CD4-positive, alpha-beta T cell treated with Interleukin-4 for 4 hours (primary cell): Measurements from ENCODE around the gene SNX13.
"Not testable (repeated sequence)": the region's sequence is repeated elsewhere in the genome, so short reads cannot be mapped to it uniquely, and the experiment has no call there.

Experiments used
- DNase-seq: peaks from one replicate; pipeline ENCODE4 v3.0.0-alpha.2; 2020

The SNX13 gene

DNA sequence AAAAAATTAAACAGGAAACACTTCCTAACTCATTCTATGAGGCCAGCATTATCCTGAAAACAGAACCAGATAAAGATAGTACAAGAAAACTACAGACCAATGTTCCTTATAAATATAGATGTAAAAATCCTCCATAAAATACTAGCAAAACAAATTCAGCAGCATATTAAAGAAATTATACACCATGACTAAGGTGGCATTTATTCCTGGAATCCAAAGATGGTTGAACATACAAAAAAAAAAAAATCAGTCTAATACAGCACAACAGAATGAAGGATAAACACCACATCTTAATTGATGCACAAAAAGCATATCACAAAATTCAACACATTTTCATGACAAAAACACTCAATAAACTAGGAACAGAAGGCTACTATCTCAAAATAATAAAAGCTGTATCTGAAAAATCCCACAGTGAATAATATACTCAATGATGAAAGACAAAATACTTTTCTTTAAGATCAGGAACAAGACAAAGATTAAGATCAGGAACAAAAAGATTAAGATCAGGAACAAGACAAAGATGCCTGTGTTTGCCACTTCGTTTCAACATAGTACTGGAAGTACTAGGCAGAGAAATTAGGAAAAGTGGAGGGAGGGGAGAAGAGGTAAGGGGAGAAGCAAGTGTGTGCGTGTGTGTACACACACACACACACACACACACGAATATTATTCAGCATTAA, 95.6 kb downstream of the SNX13 start:
- DNase-seq, result no peak

DNA sequence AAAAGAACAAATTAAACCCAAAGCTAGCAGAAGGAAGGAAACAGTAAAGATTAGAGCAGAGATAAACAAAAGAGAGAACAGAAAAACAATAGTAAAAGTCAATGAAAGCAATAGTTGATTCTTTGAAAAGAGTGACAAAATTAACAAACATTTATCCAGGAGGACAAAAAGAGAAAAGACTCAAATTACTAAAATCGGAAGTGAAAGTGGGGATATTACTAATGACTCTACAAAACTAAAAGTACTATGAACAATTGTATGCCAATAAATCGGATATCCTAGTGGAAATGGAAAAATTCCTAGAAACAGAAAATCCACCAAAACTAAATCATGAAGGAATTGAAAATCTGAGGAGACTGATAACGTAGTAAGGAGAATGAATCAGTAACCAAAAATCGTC, 96.3 kb downstream of the SNX13 start:
- DNase-seq, result no peak

DNA sequence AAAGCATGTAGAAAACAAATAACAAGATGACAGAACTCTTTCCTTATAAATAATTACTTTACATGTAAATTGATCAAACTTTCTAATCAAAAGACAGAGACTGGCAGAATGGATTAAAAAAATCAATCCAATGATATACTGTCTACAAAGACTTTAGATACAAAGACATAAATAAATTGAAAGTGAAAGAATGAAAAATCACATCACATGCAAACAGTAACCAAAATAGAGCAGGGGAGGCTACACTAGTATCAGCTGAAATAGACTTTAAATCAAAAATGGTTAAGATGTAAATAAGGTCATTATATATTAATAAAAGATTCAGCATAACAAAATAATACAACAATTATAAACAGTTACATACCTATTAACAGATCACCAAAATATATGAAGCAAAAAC, 97.3 kb downstream of the SNX13 start:
- no peak for DNase-seq

DNA sequence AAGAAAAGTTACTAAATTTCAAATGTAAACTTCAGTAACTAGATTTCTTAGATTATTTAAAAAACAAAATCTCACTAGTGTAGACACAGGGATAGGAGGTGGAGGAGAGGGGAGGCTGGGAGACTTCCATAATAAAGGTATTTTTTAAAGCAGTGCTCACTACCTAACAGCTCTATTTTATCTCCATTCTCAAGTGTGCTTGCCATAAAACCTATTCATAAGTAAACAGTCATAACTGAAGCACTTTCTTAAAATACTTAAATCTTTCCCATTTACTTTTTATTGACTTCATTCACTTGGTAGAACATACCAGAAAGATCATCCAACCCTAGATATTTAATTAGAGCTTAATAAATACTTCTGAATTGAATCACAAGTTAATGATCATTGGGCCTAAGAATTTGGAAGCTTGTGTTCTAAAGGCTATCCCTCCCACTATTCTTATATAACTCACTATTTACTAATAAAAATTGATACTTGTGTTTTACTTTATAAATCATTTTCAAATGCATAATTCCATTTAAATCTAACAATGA, 107.4 kb downstream of the SNX13 start:
- DNase-seq, result no peak

DNA sequence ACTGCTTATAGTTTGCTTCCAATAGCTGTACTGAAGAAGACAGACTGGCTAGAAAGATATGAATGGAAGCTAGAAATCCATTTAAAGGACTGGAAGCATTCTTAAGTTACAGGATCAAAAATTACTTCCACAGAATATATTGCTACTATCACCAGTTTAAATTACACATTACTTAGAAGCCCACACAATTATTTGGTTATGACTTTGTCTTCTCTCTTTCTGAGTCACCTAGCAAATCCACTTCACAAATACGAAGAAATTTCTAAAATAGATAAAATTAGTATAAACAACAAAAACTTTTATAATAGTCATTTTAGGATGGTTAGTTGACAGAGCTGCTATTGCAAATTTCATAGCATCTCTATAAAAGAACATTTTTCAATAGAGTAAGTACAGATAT, 108.1 kb downstream of the SNX13 start:
- no peak for DNase-seq

DNA sequence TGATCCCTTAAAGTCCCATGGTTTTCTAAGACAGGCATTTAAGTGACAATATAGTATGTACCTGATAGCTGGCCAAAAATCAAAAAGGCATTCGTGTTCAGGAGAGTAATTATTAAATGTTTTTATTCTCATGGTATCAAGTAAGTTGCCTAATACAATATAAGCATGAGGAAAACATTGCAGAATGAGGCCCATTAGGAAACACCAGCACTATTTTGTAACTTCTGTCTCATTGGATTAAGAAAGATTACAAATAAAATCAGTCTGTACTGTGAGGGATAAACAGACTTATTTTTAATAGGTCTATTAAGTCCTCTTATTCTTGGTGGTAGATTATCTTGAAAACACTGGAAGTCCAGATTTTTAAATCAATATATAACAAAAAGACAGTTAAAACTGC, 110.1 kb downstream of the SNX13 start:
- DNase-seq, result no peak

DNA sequence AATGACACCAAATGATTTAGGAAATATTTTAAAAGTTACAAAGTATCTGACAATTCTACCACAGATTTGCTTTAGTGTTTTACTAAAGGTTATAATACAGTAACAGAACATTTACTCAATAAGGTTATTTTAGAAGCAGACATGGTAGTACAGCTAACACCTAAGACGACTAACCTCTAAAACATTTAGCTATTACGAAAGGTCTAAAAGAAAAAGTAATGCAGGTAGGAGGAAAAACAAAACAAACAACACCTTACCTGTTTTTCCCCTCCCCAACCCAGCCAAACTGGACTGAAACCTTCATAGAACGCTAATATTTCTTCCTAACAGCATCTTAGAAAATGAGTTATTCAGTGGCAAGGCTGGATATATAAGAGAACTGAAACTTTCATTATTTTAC, 111.3 kb downstream of the SNX13 start:
- DNase-seq, result no peak

DNA sequence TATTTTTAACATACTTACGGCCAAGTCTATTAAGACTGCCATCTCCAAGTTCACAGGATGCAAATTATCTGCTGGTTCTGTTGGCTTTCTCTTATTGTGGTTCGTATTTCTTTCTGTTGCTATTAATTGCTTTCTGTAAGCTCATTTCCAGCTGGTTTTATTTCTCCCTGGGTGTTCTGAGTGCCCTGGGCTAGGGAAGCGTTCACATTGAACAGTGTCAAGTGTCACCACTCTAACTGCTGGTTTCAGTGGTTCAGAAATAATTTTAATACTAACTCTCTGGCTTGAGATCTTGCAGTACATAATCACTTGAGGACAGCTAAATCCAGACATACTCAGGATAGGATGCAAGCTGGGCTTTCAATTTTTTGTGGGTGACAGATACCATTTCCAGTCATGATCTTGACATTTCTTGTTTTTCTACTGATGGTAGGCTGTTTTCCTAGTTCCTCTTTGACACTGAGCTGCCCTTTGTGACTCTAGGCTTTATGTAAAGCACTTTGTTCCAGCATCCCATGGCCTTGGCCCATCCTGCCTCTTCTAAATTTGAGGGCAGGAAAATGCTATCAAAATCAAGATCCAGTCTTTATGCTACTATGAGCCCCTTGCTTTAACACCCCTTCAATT, 117.6 kb downstream of the SNX13 start:
- DNase-seq, result no peak

DNA sequence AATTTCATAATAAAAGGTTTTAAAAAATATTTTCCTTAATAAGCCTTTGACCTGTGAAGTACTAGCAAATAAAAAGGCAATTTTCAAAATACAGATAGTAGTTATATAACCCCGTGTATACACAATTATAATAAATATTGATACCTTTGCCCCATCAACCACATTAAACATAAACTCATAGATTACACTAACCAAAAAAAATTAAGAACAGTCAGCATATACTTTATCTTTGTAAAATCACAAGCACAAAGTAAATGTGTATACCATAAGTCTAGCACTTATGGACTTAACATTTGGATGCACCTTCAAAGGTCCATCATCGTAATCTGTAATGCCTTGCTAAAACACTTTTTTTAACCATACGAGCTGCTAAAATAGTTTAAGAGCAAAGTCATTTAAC, 123.4 kb downstream of the SNX13 start:
- DNase-seq, result no peak

DNA sequence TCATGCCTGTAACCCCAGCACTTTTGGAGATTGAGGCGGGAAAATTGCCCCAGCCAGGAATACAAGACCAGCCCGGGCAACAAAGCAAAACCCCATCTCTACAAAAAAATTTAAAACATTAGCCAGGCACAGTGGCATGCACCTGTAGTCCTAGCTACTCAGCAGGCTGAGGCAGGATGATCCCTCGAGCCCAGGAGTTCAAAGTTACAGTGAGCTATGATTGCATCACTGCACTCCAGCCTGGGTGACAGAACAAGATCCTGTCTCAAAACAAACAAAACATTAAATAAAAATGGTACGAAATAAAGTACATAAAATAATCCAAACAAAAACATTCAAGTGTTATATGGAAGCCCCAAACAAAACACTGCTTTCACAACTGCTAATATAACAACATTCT, 125.0 kb downstream of the SNX13 start:
- DNase-seq, result no peak

DNA sequence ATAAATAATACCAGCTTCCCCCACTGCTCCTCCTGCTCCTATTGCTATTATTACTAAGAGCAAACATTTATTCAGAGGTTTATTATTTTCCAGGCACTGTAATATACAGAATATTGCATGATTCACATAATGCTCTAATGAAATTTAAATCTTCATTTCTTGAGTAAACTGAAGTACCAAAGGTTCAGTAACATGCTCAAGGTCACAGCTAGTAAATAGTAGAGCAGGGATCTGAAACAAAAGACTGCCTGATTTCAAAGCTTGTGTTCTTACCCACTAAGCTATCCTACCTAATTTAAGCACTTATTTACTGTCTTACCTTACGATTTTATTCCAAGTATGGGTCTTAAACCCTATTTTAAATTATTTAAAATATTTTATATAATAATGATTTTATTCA, 126.2 kb downstream of the SNX13 start:
- DNase-seq, result no peak

DNA sequence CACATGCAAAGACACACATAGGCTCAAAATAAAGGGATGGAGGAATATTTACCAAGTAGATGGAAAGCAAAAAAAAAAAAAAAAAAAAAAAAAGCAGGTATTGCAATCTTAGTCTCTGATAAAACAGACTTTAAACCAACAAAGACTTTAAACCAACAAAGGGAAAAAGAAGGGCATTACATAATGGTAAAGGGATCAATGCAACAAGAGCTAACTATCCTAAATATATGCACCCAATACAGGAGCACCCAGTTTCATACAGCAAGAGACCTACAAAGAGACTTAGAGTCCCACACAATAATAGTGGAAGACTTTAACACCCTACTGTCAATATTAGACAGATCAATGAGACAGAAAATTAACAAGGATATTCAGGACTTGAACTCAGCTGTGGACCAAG, 131.1 kb downstream of the SNX13 start:
- DNase-seq, result not testable (repeated sequence)

DNA sequence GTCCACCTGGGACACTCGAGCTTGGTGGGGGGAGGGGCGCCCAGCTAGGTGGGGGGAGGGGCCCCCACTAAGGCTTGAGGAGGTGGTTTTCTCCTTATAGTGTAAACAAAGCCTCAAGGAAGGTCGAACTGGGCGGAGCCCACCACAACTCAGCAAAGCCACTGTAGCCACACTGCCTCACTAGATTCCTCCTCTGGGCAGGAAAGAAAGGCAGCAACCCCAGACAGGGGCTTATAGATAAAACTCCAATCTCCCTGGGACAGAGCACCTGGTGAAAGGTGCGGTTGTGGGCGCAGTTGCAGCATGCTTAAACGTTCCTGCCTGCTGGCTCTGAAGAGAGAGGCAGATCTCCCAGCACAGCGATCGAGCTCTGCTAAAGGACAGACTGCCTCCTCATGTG, 133.1 kb downstream of the SNX13 start:
- no peak for DNase-seq

DNA sequence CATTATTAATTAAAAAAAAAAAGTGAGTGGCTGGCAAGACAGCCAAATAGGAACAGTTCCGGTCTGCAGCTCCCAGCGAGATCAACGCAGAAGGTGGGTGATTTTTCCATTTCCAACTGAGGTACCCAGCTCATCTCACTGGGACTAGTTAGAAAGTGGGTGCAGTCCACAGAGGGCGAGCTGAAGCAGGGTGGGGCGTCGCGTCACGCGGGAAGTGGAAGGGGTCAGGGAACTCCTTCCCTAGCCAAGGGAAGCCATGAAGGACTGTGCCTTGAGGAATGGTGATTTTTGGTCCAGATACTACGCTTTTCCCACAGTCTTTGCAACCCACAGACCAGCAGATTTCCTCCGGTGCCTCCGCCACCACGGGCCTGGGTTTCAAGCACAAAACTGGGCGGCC, 133.7 kb downstream of the SNX13 start:
- DNase-seq, result no peak

DNA sequence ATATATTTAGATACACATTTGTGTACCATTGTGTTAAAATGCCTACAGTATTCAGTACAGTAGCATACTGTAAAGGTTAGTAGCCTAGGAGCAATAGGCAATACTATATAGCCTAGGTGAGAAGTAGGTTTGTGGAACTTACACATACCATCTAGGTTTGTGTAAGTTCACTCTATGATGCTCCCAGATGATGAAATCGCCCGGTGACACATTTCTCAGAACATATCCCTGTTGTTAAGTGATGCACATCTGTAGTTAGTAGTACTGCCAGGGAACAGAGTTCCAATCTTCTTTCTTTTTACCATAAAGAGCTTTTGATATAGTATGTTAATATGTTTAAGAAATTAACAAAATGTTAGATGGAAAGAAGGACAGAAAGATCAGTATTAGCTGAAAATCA, 138.2 kb downstream of the SNX13 start:
- no peak for DNase-seq

DNA sequence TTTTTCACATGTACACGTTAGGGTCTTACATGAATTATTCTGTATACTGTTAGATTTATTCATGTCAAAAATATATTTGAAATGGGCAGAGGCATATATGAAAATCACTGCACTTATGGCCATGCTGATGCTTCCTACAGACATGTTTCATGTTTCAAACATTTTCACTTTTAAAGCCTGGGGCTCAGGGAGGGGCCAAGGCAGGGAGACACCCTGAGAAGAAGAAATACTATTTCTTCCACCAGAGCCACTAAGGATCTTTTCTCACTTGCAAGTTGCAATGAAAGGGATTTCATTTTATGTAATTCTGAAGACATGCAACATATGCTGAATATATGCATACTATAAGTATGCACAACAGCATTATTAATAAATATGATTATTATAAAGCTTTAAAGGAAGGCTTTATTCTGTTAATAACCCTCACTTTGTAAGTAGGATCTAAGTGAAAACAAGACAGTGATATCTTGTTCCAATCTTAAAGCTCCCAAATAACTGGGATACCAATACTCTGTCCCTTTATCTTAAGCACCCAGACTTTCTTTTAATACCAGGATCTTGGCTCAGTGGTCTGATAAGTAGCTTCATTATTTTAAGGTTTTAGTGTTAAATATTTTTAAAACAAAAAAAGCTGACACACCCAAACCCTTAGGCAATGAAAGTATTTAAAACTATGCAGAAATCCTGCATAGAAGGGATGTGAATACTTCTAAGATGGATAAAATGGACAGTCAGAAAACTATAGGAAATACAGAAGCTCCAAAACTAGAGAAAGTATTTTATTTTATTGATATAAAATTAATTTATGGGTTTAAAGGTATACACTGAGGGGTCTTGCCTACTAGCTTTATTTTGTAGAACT, 148.0 kb downstream of the SNX13 start:
- DNase-seq, result no peak

DNA sequence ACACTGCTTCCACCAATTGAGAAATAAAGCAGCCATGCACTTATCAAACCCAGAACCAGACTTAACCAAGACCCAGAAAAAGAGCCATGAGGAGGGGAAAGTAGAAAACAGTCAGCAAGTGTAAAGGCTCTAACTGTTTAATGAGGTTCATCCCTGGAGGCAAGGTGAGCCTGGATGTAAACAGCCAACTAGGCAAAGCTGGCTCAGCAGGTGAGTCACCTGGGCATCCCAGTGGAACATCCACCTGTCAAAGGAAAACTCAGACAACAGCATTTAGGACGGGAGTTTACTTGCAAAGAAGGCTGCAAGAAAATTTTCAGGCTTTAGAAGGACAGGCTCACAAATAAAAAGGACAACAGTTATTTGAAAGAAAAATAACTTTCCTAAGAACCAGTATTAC, 153.0 kb downstream of the SNX13 start:
- no peak for DNase-seq

DNA sequence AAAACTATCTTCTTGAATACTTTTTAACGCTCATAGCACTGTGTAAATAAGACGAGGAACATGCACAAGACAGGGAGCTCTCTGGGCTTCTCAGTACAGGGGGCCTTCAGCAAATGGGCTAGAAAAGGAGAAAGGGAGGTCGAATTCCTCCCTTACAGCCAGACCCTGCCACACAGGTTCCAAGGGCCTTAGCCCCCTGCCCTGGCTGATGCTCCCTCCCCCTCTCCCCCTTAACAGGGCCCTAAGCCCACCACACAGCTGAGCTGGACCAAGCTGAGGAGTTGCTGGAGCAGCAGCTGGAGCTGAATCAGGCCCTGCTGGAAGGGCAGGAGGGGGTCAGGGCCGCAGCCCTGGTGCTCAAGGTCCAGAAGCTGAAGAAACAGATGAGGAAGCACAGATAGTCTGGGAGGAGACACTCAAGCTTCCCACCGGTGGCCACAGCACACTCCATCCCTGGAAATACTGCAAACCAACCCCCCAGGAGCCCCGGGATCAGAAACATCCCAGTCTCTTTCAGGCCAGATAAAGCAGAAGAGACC, 153.9 kb downstream of the SNX13 start:
- no peak for DNase-seq

DNA sequence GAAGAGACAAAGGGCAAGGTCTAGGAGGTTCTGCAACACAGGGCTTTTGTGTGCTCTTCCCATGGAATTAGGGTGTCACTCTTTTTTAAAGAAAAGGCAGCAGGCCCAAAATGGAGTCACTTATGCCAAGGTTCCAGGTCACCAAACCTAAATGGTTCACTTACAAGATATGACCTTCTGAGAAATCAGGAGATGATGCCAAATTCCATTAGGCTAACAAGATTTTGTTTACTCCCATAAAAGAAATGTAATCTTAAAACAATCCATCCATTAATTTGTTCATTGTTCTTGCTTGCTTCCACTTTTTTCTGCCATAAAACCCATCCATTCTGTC, 158.1 kb downstream of the SNX13 start:
- DNase-seq, result no peak

DNA sequence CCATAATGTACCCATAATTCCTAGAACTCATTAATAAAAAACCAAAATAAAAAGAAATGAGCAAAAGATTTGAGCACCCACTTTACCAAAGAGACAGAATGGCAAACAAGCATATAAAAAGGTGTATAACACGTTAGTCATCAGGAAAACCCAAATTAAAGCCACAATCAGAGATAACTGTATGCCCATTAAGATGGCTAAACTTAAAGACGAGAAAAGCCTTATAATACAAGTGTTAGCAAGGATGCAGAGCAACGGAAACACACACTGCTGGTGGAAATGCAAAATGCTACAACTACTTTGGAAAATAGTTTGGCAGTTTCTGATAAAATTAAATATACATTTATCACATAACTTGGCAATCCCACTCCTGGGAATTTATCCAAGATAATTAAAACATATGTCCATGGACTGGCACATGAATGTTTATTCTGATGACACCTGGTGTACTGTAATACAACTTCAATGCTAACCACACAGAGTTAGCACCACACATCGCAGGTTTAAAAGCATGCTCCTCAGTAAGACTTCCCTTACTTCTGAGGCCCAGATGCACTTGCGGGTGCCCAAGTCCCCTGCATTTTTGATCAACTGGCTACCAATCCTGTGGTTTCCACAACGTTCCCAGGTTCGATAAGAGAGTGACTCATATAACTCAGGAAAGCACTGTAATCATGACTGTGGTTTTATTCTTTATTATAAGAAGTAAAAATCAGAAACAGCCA, 158.6 kb downstream of the SNX13 start:
- no peak for DNase-seq

DNA sequence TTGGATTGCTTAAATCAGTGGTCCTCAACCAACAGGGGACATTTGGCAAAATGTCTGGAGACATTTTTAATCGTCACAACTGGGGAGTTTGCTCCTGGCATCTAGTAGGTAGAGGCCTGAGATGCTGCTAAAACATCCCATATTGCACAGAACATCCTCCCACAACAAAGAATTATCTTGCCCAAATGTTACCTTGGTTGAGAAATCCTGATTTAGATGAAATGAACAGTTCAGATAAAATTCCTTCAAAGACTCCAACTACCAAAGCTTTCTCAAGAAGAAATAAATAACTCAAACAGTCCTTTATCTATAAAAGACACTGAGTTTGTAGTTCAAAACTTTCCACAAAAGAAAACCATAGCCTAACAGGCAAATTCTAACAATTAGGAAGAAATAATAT, 160.9 kb downstream of the SNX13 start:
- DNase-seq, result no peak

DNA sequence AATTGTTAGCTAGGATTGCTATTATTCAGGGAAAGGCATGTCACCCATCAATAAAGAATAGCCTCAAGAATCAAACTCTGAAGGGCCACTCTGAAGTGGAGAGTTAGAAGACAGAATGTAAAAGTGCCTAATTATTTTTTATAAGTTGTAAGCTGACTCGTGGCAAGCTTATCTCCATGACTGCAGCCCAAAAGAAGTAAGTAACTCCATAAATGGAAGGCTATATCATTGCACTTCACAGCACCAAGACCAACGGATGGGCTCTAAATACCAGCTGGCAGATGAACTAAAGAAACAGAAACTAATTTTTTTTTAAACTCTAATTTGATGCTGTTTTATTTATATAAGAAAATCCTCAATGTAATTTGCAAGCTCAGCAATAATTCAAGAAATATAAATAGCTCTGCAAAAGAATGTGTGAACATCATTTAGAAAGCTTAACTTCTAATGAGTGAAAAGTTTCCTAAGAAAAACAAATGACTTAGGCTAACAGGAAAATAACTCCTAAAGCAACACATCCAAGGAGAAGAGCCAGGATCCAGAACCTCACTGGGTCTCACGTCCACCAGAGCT, 165.5 kb downstream of the SNX13 start:
- DNase-seq, result no peak

DNA sequence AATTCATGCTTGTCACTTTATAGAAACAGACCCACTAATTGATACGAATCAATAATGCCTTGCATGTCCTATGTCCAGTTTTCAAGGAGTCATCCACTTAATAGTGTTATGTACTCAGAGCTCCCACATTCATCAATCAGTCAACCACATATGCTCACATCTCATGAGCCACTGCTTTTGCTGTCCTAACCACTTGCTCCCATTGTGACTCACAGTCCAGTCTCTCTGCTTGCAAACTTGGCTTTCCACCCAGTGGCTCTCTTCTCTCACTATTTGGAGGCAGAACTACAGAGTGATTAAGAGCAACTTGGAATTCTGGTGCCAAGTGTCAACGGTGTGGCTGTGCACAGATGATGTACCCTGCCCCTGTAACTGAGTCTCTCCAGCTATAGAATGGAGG, 166.0 kb downstream of the SNX13 start:
- no peak for DNase-seq
